ENCODE results near the gene PRKCE.

DNA sequence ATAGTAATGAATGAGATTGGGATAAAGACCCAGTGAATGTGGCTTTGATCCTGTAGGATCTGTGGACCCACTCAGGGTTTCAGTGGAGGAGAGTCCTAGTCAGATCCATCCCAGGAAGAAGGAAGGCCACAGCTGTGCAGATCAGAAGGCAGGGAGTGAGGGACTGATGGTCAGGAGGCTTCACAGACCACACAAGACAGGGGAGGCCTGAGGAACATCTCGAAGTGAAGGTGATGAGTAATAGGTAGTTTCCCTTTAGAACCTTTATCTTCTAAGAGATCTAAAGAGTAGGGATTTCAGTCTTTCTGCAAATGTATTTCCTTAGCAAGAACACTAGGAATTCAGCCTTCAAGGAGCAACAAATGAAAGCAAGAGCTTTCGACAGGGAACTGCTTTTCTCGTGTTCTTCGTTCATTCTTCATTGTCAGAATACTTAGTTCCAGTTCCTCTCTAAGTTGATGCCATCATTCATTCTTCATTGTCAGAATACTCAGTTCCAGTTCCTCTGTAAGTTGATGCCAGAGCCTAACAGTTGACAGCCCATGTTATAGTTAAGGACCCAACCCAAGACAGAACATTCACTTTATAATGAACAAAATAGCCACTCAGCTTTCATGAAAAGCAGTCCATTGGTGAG, 495.5 kb downstream of the PRKCE start:
- TF ChIP-seq EZH2 (IDR thresholded peaks at IDR 0.05) (no peak), POLR2AphosphoS5 (IDR thresholded peaks at IDR 0.05; ENCODE audit: borderline replicate concordance, low read depth, low read length) (no peak)
